ENCODE results near the gene ADAMTS7. TPM values are rescaled to one million over a fixed set of nuclear protein-coding genes. Genes with fewer than 3 reads are reported as not detected.
A peak's percentile ranks its signal among the peaks of the same experiment; 100 is the strongest.

The ADAMTS7 gene
- total and polyA plus RNA-seq, 2 of the 8 experiments (the other 6 are each of a cell fraction or from before 2014, with no cell fraction given) = 27.9 to 45.2 TPM

- Histone ChIP-seq H3K36me3 (ENCODE audit: control insufficient read depth in 2 of 4, insufficient read depth in 4 of 4, low read length in 3 of 4) (peaks cover 0 to 4% (median 0%) of the 10 kb centered on the region in 4 experiments; a peak in 1 of 8 replicates), H3K18ac (ENCODE audit: extremely low read depth, low read length) (no peak overlapping the region), H3K14ac (ENCODE audit: insufficient read length) (no peak overlapping the region), H2BK5ac (ENCODE audit: low read depth, low read length) (no peak overlapping the region), H3K4me1 (replicated peaks in 1 of 4; ENCODE audit: control insufficient read depth in 3 of 4, insufficient read depth in 4 of 4, low read length in 3 of 4) (no peaks in the 10 kb centered on the region), H2BK20ac (ENCODE audit: low read length) (no peak overlapping the region), H3K56ac (replicated peaks; ENCODE audit: insufficient read length, low read depth, low read length) (no peak overlapping the region), H3K23ac (ENCODE audit: insufficient read length) (no peak overlapping the region), H4K91ac (replicated peaks; ENCODE audit: insufficient read length, low read length) (no peak overlapping the region), H2AK5ac (ENCODE audit: low read depth, low read length) (no peak overlapping the region), H3K79me2 (ENCODE audit: control insufficient read depth in 1 of 2, insufficient read depth in 2 of 2, low read length in 2 of 2) (no peaks in the 10 kb centered on the region), H3K23me2 (ENCODE audit: low read depth, low read length) (no peaks in the 10 kb centered on the region), H2BK12ac (ENCODE audit: low read depth, low read length) (no peak overlapping the region), H4K5ac (ENCODE audit: insufficient read length, low read depth, low read length) (no peak overlapping the region), H3K4ac (replicated peaks; ENCODE audit: insufficient read length, low read depth, low read length) (no peak overlapping the region), H4K8ac (ENCODE audit: extremely low read depth, insufficient read depth, low read length) (no peak overlapping the region), H2BK120ac (replicated peaks; ENCODE audit: low read depth, low read length) (no peak overlapping the region), H3K27ac (ENCODE audit: low read depth, low read length) (no peak overlapping the region), H4K20me1 (replicated peaks in 1 of 2; ENCODE audit: control insufficient read depth in 1 of 2, insufficient read depth in 2 of 2, low read length in 2 of 2) (no peaks in the 10 kb centered on the region), H3K9me3 (ENCODE audit: insufficient read depth in 2 of 2, low read depth in 1 of 2, low read length in 1 of 2) (no peaks in the 10 kb centered on the region), H3K4me3 (ENCODE audit: extremely low read depth in 1 of 4, insufficient read depth in 2 of 4, low read depth in 3 of 4, low read length in 4 of 4) (no peak overlapping the region), H3K4me2 (ENCODE audit: insufficient read depth in 1 of 2, low read depth in 2 of 2, low read length in 2 of 2) (no peak overlapping the region), H2AFZ (ENCODE audit: low read length) (no peak overlapping the region), H3K9ac (replicated peaks in 1 of 4; ENCODE audit: extremely low read depth in 1 of 4, low read depth in 3 of 4, low read length in 3 of 4) (no peak overlapping the region), H3K79me1 (ENCODE audit: low read depth, low read length) (no peaks in the 10 kb centered on the region), H3K27me3 (replicated peaks in 1 of 4; ENCODE audit: control insufficient read depth in 3 of 4, extremely low read depth in 1 of 4, insufficient read depth in 3 of 4, low read length in 3 of 4) (no peaks in the 10 kb centered on the region), H2BK15ac (ENCODE audit: low read length) (no peak overlapping the region)
- FAIRE-seq (no peak), DNase-seq (ENCODE audit: low read depth in 1 of 2, low spot score in 2 of 2) (peak in 1 of 2 experiments; percentile 41)
- 70% methylated on average over 1 of the region's 3 CpGs; no CpG with 5 or more reads in 1 of the 2 experiments for WGBS, 2 experiments (ENCODE audit: extremely low coverage in 1 of 2, insufficient coverage in 1 of 2, insufficient read length in 1 of 2, insufficient replicate concordance in 2 of 2, low coverage in 1 of 2, low lambda C conversion rate in 2 of 2, missing lambda C conversion rate in 1 of 2)
- POLR2A ChIA-PET (ENCODE audit: partially characterized antibody) = no interaction called here
- no peak for TF ChIP-seq GABPA (IDR thresholded peaks at IDR 0.05; ENCODE audit: borderline replicate concordance, insufficient read depth, low read length)
- no peak for TF ChIP-seq SP1 (IDR thresholded peaks at IDR 0.05; ENCODE audit: low read depth, low read length)
- TF ChIP-seq HDAC6 (IDR thresholded peaks at IDR 0.05; ENCODE audit: low read depth, low read length) = no peak
- TF ChIP-seq POLR2AphosphoS5 (IDR thresholded peaks at IDR 0.05; ENCODE audit: low read depth, low read length) = no peak
- TF ChIP-seq RAD21 (IDR thresholded peaks at IDR 0.05 in 1 of 2, conservative IDR thresholded peaks at IDR 0.05 in 1 of 2; ENCODE audit: low read depth in 2 of 2, low read length in 2 of 2) = no peak
- no peak for TF ChIP-seq ZNF274 (IDR thresholded peaks at IDR 0.05; ENCODE audit: borderline replicate concordance, extremely low read depth, low read length)
- TF ChIP-seq SUZ12 (IDR thresholded peaks at IDR 0.05; ENCODE audit: low read length) = no peak
- no peak for TF ChIP-seq CBX5 (IDR thresholded peaks at IDR 0.05; ENCODE audit: low read depth, low read length)
- TF ChIP-seq EGR1 (IDR thresholded peaks at IDR 0.05; ENCODE audit: borderline replicate concordance, low read depth, low read length) = no peak
- TF ChIP-seq TCF12 (IDR thresholded peaks at IDR 0.05; ENCODE audit: low read depth, low read length) = no peak
- TF ChIP-seq RFX5 (IDR thresholded peaks at IDR 0.05; ENCODE audit: borderline replicate concordance, low read depth, low read length) = no peak
- no peak for TF ChIP-seq SIX5 (IDR thresholded peaks at IDR 0.05; ENCODE audit: low read depth, low read length)
- TF ChIP-seq KDM5A (IDR thresholded peaks at IDR 0.05; ENCODE audit: low read length) = no peak
- CTCF ChIA-PET (ENCODE audit: partially characterized antibody) = interaction anchor here (13.9 kb wide), 1 partner anchor 49 kb away, joined by 82 read pairs; the partner anchor contains the start of gene ADAMTS7
These were observed 49.3 kb downstream of the ADAMTS7 start for GRCh38 chr15:78761891-78762385.

Data from H1 (cell line).